ENCODE results near the gene BBIP1.
A peak's percentile ranks its signal among the peaks of the same experiment; 100 is the strongest.

BBIP1 gene, protein sequence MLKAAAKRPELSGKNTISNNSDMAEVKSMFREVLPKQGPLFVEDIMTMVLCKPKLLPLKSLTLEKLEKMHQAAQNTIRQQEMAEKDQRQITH

GRCh38 chr10:110918643-110919348 lies at the start of gene BBIP1:
Gene BBIP1, minus strand, starts transcription at chr10:110919180. Its CDS starts 1,023 bp downstream, at chr10:110918157.
- peak; percentile 100 for DNase-seq

DNA sequence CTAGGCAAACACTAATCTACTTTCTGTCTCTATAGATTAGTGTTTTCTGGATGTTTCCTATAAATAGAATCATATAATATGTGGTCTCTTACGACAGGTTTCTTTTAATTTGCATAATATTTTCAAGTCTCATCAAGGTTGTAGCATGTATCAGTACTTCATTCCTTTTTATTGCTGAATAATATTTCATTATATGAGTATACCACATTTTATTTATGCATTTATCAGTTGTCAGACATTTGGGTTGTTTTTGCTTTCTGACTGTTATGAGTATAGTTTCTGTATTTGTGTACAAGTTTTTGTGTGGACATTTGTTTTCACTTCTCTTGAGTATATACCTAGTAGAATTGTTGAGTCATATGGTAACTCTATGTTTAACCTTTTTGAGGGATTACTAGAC lies 48.7 kb upstream of the BBIP1 start:
- DNase-seq, result no peak

- no peak for DNase-seq
Observed at GRCh38 chr10:110967009-110967630, 48.1 kb upstream of the BBIP1 start.

GRCh38 chr10:110966146-110966545 lies 47.2 kb upstream of the BBIP1 start:
- no peak for DNase-seq

GRCh38 chr10:110965216-110965615 lies 46.2 kb upstream of the BBIP1 start:
- DNase-seq, result no peak

GRCh38 chr10:110964681-110965080 lies 45.7 kb upstream of the BBIP1 start:
- DNase-seq, result no peak

DNA sequence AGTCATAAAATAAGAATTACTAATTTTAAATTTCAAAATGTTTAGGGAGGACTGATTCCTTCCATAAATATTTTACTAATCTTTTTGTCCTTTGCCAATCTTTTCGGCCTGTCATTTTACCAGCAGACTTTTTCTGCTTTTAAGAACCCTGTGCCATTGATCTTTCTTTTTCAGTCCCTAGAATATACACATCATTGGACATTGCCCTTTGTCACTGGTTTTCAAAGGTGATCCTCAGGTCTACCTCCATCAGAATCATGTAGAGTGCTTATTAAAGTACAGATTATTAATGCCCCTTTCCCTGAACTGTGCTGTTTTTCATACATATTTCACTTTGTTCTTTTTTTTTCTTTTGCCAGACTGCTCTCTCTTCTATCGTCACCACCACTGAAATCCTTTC lies 44.2 kb upstream of the BBIP1 start:
- no peak for DNase-seq

- DNase-seq, result no peak
Observed at GRCh38 chr10:110962443-110962842, 43.5 kb upstream of the BBIP1 start.

GRCh38 chr10:110960333-110960712 lies 41.3 kb upstream of the BBIP1 start:
- no peak for DNase-seq

GRCh38 chr10:110959379-110960332 lies 40.7 kb upstream of the BBIP1 start:
- DNase-seq, result no peak

GRCh38 chr10:110957606-110958005 lies 38.6 kb upstream of the BBIP1 start:
- DNase-seq, result no peak

DNA sequence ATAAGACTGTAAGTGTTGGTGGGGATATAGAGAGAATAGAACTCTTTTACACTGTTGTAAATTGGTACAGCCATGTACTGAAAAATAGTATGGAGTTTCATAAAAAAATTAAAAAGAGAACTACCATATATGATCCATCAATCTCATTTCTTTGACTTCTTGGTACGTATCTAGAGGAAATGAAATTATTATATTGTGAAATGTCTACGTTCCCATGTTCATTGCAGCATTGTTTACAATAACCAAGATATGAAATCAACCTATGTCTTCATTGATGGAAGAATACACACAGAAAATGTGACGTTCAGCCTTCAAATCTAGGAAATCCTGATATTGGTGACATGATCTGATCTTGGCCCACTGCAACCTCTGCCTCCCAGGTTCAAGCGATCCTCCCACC lies 32.4 kb upstream of the BBIP1 start:
- no peak for DNase-seq

DNA sequence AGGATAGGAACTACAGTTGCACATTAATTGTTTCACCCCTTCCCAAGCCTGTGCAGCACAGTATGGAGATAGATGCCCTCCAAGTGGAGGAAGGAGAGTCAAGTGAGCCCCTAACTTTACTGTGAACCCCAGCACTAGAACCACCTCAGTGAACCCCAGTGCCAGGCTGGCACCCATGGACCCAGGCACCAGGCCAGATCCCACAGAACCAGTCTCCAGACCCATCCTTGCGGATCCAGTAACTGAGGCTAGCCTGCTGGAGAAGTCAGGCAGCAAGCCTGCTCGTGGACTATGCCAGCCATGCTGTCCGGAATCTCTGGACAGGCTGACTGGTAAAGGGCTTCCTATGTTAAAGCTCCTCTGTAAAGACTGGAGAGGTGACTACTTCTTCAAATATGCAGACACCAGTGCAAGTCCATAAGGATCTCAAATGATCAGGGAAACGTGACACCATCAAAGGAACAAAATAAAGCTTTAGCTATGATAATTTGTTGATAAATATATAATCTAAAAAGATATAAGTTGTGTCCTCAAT lies 28.1 kb upstream of the BBIP1 start:
- DNase-seq, result no peak

- no peak for DNase-seq
Observed at GRCh38 chr10:110946496-110946895, 27.5 kb upstream of the BBIP1 start.

DNA sequence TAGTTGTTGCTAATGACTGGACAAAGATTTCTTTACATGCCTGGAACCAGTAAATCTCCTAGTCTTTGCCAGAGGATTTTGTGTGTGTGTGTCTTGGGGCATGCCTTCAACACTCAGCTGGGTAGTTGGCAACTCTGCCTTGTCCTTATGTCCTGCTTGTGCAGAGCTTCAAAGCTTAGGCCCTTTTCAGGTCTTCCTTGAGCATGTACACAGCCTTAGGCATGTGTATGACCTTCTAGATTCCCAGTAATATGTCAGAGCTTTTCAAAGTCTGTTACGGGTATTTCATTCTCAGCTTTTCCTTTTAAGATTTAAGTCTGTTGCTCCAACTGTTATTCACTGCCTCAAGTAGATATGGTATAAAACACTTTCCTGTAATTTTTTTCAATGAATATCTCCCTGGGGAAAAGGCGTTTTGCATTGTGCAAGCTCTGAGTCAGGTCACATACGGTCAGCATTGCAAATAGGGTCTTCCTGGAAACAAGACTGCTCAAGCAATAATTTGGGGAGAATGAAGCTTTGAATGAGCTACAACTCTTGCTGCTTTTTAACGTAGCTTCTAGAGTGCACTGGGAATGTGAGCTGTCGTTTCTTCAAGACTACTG lies 25.9 kb upstream of the BBIP1 start:
- no peak for DNase-seq

GRCh38 chr10:110939419-110939818 lies 20.4 kb upstream of the BBIP1 start:
- DNase-seq, result no peak

- no peak for DNase-seq
Observed at GRCh38 chr10:110936757-110937156, 17.8 kb upstream of the BBIP1 start.

GRCh38 chr10:110932505-110933180 lies 13.7 kb upstream of the BBIP1 start:
- DNase-seq, result no peak

GRCh38 chr10:110931769-110932381 lies 12.9 kb upstream of the BBIP1 start:
- no peak for DNase-seq

GRCh38 chr10:110927461-110927860 lies 8.5 kb upstream of the BBIP1 start:
- DNase-seq, result no peak

- DNase-seq, result no peak
Observed at GRCh38 chr10:110923856-110924493, 5.0 kb upstream of the BBIP1 start.

All from DMS153 (cell line).